ENCODE measurements around the gene IFIT3.

GRCh38 chr10:89364531-89364930 lies 36.7 kb downstream of the IFIT3 start:
- TF ChIP-seq, protein P1, sequence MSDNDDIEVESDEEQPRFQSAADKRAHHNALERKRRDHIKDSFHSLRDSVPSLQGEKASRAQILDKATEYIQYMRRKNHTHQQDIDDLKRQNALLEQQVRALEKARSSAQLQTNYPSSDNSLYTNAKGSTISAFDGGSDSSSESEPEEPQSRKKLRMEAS (IDR thresholded peaks at IDR 0.05) = no peak
- TF ChIP-seq EP300 (IDR thresholded peaks at IDR 0.05; ENCODE audit: borderline replicate concordance) (no peak), ZBTB7A (IDR thresholded peaks at IDR 0.05; ENCODE audit: low read depth) (no peak), CREB1 (IDR thresholded peaks at IDR 0.05; ENCODE audit: low read depth) (no peak), CEBPB (IDR thresholded peaks at IDR 0.05) (no peak), YY1 (IDR thresholded peaks at IDR 0.05; ENCODE audit: low read depth) (no peak)
- TF ChIP-seq, protein P2, sequence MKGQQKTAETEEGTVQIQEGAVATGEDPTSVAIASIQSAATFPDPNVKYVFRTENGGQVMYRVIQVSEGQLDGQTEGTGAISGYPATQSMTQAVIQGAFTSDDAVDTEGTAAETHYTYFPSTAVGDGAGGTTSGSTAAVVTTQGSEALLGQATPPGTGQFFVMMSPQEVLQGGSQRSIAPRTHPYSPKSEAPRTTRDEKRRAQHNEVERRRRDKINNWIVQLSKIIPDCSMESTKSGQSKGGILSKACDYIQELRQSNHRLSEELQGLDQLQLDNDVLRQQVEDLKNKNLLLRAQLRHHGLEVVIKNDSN (IDR thresholded peaks at IDR 0.05) = no peak

Data from Ishikawa (cell line).